ENCODE results near the gene CD244.

CD244 gene

GRCh38 chr1:160853014-160853413 lies 9.7 kb downstream of the CD244 start:
- Histone ChIP-seq H3K9me3 (ENCODE audit: low read length) (no peaks in the 10 kb centered on the region), H2AFZ (ENCODE audit: low read depth, low read length) (no peak overlapping the region), H3K4me3 (ENCODE audit: low read length) (no peak overlapping the region), H3K36me3 (ENCODE audit: insufficient read depth, low read length) (no peaks in the 10 kb centered on the region), H3K27me3 (ENCODE audit: insufficient read depth, low read length) (peaks cover 4% of the 10 kb centered on the region), H3K4me1 (ENCODE audit: insufficient read depth, low read length) (no peaks in the 10 kb centered on the region)

- no peak overlapping the region for H3K4me3 ChIP-seq (ENCODE audit: low read length)
- H3K4me1 ChIP-seq (ENCODE audit: insufficient read depth, low read length), result no peaks in the 10 kb centered on the region
- no peaks in the 10 kb centered on the region for H3K36me3 ChIP-seq (ENCODE audit: insufficient read depth, low read length)
- H3K9me3 ChIP-seq (ENCODE audit: low read length), result no peaks in the 10 kb centered on the region
- H3K27me3 ChIP-seq (ENCODE audit: insufficient read depth, low read length), result peaks cover 4% of the 10 kb centered on the region
- no peak overlapping the region for H2AFZ ChIP-seq (ENCODE audit: low read depth, low read length)
Observed at GRCh38 chr1:160850993-160851392, 11.7 kb downstream of the CD244 start.

GRCh38 chr1:160850541-160850940 lies 12.1 kb downstream of the CD244 start:
- H3K4me3 ChIP-seq (ENCODE audit: low read length), result no peak overlapping the region
- H3K36me3 ChIP-seq (ENCODE audit: insufficient read depth, low read length), result no peaks in the 10 kb centered on the region
- peaks cover 4% of the 10 kb centered on the region for H3K27me3 ChIP-seq (ENCODE audit: insufficient read depth, low read length)
- no peaks in the 10 kb centered on the region for H3K4me1 ChIP-seq (ENCODE audit: insufficient read depth, low read length)
- H3K9me3 ChIP-seq (ENCODE audit: low read length), result no peaks in the 10 kb centered on the region
- no peak overlapping the region for H2AFZ ChIP-seq (ENCODE audit: low read depth, low read length)

GRCh38 chr1:160846281-160846680 lies 16.4 kb downstream of the CD244 start:
- Histone ChIP-seq H3K36me3 (ENCODE audit: insufficient read depth, low read length) (no peaks in the 10 kb centered on the region), H3K4me1 (ENCODE audit: insufficient read depth, low read length) (no peaks in the 10 kb centered on the region), H2AFZ (ENCODE audit: low read depth, low read length) (no peak overlapping the region), H3K9me3 (ENCODE audit: low read length) (no peaks in the 10 kb centered on the region), H3K27me3 (ENCODE audit: insufficient read depth, low read length) (peaks cover 7% of the 10 kb centered on the region), H3K4me3 (ENCODE audit: low read length) (no peak overlapping the region)

GRCh38 chr1:160844447-160845232 lies 18.0 kb downstream of the CD244 start:
- no peaks in the 10 kb centered on the region for H3K9me3 ChIP-seq (ENCODE audit: low read length)
- no peak overlapping the region for H2AFZ ChIP-seq (ENCODE audit: low read depth, low read length)
- no peaks in the 10 kb centered on the region for H3K36me3 ChIP-seq (ENCODE audit: insufficient read depth, low read length)
- H3K27me3 ChIP-seq (ENCODE audit: insufficient read depth, low read length), result peaks cover 3% of the 10 kb centered on the region
- H3K4me3 ChIP-seq (ENCODE audit: low read length), result no peak overlapping the region
- no peaks in the 10 kb centered on the region for H3K4me1 ChIP-seq (ENCODE audit: insufficient read depth, low read length)

GRCh38 chr1:160841079-160841478 lies 21.6 kb downstream of the CD244 start:
- H3K36me3 ChIP-seq (ENCODE audit: insufficient read depth, low read length), result no peaks in the 10 kb centered on the region
- no peaks in the 10 kb centered on the region for H3K9me3 ChIP-seq (ENCODE audit: low read length)
- no peaks in the 10 kb centered on the region for H3K4me1 ChIP-seq (ENCODE audit: insufficient read depth, low read length)
- H2AFZ ChIP-seq (ENCODE audit: low read depth, low read length), result no peak overlapping the region
- peaks cover 3% of the 10 kb centered on the region for H3K27me3 ChIP-seq (ENCODE audit: insufficient read depth, low read length)
- no peak overlapping the region for H3K4me3 ChIP-seq (ENCODE audit: low read length)

GRCh38 chr1:160839746-160840145 lies 22.9 kb downstream of the CD244 start:
- Histone ChIP-seq H3K4me1 (ENCODE audit: insufficient read depth, low read length) (no peaks in the 10 kb centered on the region), H2AFZ (ENCODE audit: low read depth, low read length) (no peak overlapping the region), H3K9me3 (ENCODE audit: low read length) (no peaks in the 10 kb centered on the region), H3K27me3 (ENCODE audit: insufficient read depth, low read length) (peaks cover 3% of the 10 kb centered on the region), H3K36me3 (ENCODE audit: insufficient read depth, low read length) (no peaks in the 10 kb centered on the region), H3K4me3 (ENCODE audit: low read length) (no peak overlapping the region)

- Histone ChIP-seq H3K4me1 (ENCODE audit: insufficient read depth, low read length) (no peaks in the 10 kb centered on the region), H3K27me3 (ENCODE audit: insufficient read depth, low read length) (peaks cover 3% of the 10 kb centered on the region), H3K9me3 (ENCODE audit: low read length) (no peaks in the 10 kb centered on the region), H2AFZ (ENCODE audit: low read depth, low read length) (no peak overlapping the region), H3K36me3 (ENCODE audit: insufficient read depth, low read length) (no peaks in the 10 kb centered on the region), H3K4me3 (ENCODE audit: low read length) (no peak overlapping the region)
Observed at GRCh38 chr1:160838888-160839287, 23.8 kb downstream of the CD244 start.

- H3K27me3 ChIP-seq (ENCODE audit: insufficient read depth, low read length), result no peaks in the 10 kb centered on the region
Observed at GRCh38 chr1:160837558-160838205, 25.0 kb downstream of the CD244 start.

GRCh38 chr1:160836981-160837557 lies 25.6 kb downstream of the CD244 start:
- no peak overlapping the region for H2AFZ ChIP-seq (ENCODE audit: low read depth, low read length)
- H3K36me3 ChIP-seq (ENCODE audit: insufficient read depth, low read length), result no peaks in the 10 kb centered on the region
- H3K4me1 ChIP-seq (ENCODE audit: insufficient read depth, low read length), result no peaks in the 10 kb centered on the region
- H3K27me3 ChIP-seq (ENCODE audit: insufficient read depth, low read length), result no peaks in the 10 kb centered on the region
- no peak overlapping the region for H3K4me3 ChIP-seq (ENCODE audit: low read length)
- H3K9me3 ChIP-seq (ENCODE audit: low read length), result no peaks in the 10 kb centered on the region

More at GRCh38 chr1:160837558-160838205, 25.0 kb downstream of the CD244 start:
- Histone ChIP-seq H3K4me3 (ENCODE audit: low read length) (no peak overlapping the region), H3K9me3 (ENCODE audit: low read length) (no peaks in the 10 kb centered on the region), H2AFZ (ENCODE audit: low read depth, low read length) (no peak overlapping the region), H3K4me1 (ENCODE audit: insufficient read depth, low read length) (no peaks in the 10 kb centered on the region), H3K36me3 (ENCODE audit: insufficient read depth, low read length) (no peaks in the 10 kb centered on the region)

GRCh38 chr1:160836561-160836960 lies 26.1 kb downstream of the CD244 start:
- no peak overlapping the region for H3K4me3 ChIP-seq (ENCODE audit: low read length)
- no peaks in the 10 kb centered on the region for H3K4me1 ChIP-seq (ENCODE audit: insufficient read depth, low read length)
- no peaks in the 10 kb centered on the region for H3K9me3 ChIP-seq (ENCODE audit: low read length)
- H2AFZ ChIP-seq (ENCODE audit: low read depth, low read length), result no peak overlapping the region
- H3K27me3 ChIP-seq (ENCODE audit: insufficient read depth, low read length), result no peaks in the 10 kb centered on the region
- no peaks in the 10 kb centered on the region for H3K36me3 ChIP-seq (ENCODE audit: insufficient read depth, low read length)

GRCh38 chr1:160835751-160836150 lies 26.9 kb downstream of the CD244 start:
- Histone ChIP-seq H3K4me3 (ENCODE audit: low read length) (no peak overlapping the region), H3K4me1 (ENCODE audit: insufficient read depth, low read length) (no peaks in the 10 kb centered on the region), H3K27me3 (ENCODE audit: insufficient read depth, low read length) (no peaks in the 10 kb centered on the region), H2AFZ (ENCODE audit: low read depth, low read length) (no peak overlapping the region), H3K36me3 (ENCODE audit: insufficient read depth, low read length) (no peaks in the 10 kb centered on the region), H3K9me3 (ENCODE audit: low read length) (no peaks in the 10 kb centered on the region)

- H3K4me1 ChIP-seq (ENCODE audit: insufficient read depth, low read length), result no peaks in the 10 kb centered on the region
- H2AFZ ChIP-seq (ENCODE audit: low read depth, low read length), result no peak overlapping the region
- no peak overlapping the region for H3K4me3 ChIP-seq (ENCODE audit: low read length)
- no peaks in the 10 kb centered on the region for H3K27me3 ChIP-seq (ENCODE audit: insufficient read depth, low read length)
- H3K9me3 ChIP-seq (ENCODE audit: low read length), result no peaks in the 10 kb centered on the region
- no peaks in the 10 kb centered on the region for H3K36me3 ChIP-seq (ENCODE audit: insufficient read depth, low read length)
Observed at GRCh38 chr1:160834945-160835565, 27.6 kb downstream of the CD244 start.
